HepG2 (cell line): ENCODE data around the gene MMP10. TPM values are rescaled to one million over a fixed set of nuclear protein-coding genes. Genes with fewer than 3 reads are reported as not detected.

ENCODE experiments used
- ATAC-seq: fragments of 200-7000 bp; cut with Tn5 transposase; 3 replicates; pipeline ENCODE4 v1.9.1; 2020; ENCODE audit warnings: mild to moderate bottlenecking, moderate library complexity
- BruUV-seq: library from RNA; stranded (reverse); fragments of 400-500 nt; replicated peaks from 2 replicates; lab custom pipeline; 2021; lab: Mats Ljungman, UMichigan
- CTCF ChIA-PET: fragments of 300-600 bp; formaldehyde crosslinking; extraction: SDS; loops from one replicate; lab custom pipeline; 2021; ENCODE audit warnings: low total read pairs, inconsistent platforms, low intra/inter-chr PET ratio; lab: Yijun Ruan, JAX
- POLR2A ChIA-PET: fragments of 350-600 bp; sonication (Branson Sonifier 250); formaldehyde crosslinking; loops from one replicate; lab custom pipeline; 2020; ENCODE audit warnings: antibody characterized with exemption, inconsistent platforms; lab: Yijun Ruan, JAX
- DNase-seq: peaks from one replicate; pipeline ENCODE4 v3.0.0-alpha.2; 2015; ENCODE audit warnings: low spot score
- FAIRE-seq: peaks from 3 replicates; lab custom pipeline; 2011; peaks lifted over from hg19 to GRCh38; lab: Jason Lieb, UNC
- H2AFZ ChIP-seq: one replicate; pipeline ENCODE4 v1.6.1; 2011; ENCODE audit warnings: low read length, inconsistent platforms
- H3K27ac ChIP-seq: fragments of 300-600 bp; 3 replicates; pipeline ENCODE4 v1.8.0; 2011; ENCODE audit warnings: mixed run types, mild to moderate bottlenecking, mixed read lengths, low read length, inconsistent platforms; ENCODE audit not compliant: insufficient read depth; ENCODE audit errors: extremely low read length
- H3K27me3 ChIP-seq, 2 experiments: fragments of 200-600 bp in 1 of 2; 2 replicates in 1 of 2; 3 replicates in 1 of 2; pipeline versions ENCODE4 v1.6.0 to v1.8.0; 2011; ENCODE audit warnings: low read length in 2 of 2, mild to moderate bottlenecking in 2 of 2, moderate library complexity in 2 of 2, inconsistent platforms in 1 of 2; ENCODE audit not compliant: insufficient read depth in 2 of 2, control insufficient read depth in 1 of 2
- H3K36me3 ChIP-seq, 2 experiments: fragments of 200-600 bp in 1 of 2; replicated peaks in 1 of 2; 2 replicates in 1 of 2; 3 replicates in 1 of 2; pipeline versions ENCODE4 v1.5.1 to v1.8.0; 2011; ENCODE audit warnings: low read length in 2 of 2, inconsistent platforms in 1 of 2; ENCODE audit not compliant: insufficient read depth in 2 of 2, control insufficient read depth in 1 of 2
- H3K4me1 ChIP-seq: 2 replicates; pipeline ENCODE4 v1.5.1; 2012; ENCODE audit warnings: low read length, inconsistent platforms; ENCODE audit not compliant: insufficient read depth
- H3K4me2 ChIP-seq: 2 replicates; pipeline ENCODE4 v1.6.0; 2011; ENCODE audit warnings: low read depth, low read length, inconsistent platforms
- H3K4me3 ChIP-seq, 3 experiments: fragments of 200-600 bp in 1 of 3; sonication (generic), shearing (Covaris generic) in 1 of 3; replicated peaks in 1 of 3; 2 replicates each; pipeline ENCODE4 v1.5.1; 2011 to 2016; ENCODE audit warnings: low read length in 3 of 3, inconsistent platforms in 2 of 3, low read depth in 2 of 3, mild to moderate bottlenecking in 2 of 3, control low read depth in 1 of 3, mixed read lengths in 1 of 3; ENCODE audit not compliant: insufficient read depth in 1 of 3
- H3K79me2 ChIP-seq: one replicate; pipeline ENCODE4 v1.6.1; 2011; ENCODE audit warnings: low read length, inconsistent platforms; ENCODE audit not compliant: insufficient read depth
- H3K9ac ChIP-seq: 2 replicates; pipeline ENCODE4 v1.6.0; 2011; ENCODE audit warnings: mild to moderate bottlenecking, low read depth, low read length, inconsistent platforms; ENCODE audit not compliant: insufficient read depth
- H3K9me3 ChIP-seq: 2 replicates; pipeline ENCODE4 v1.5.1; 2012; ENCODE audit warnings: mild to moderate bottlenecking, low read length
- H4K20me1 ChIP-seq: 2 replicates; pipeline ENCODE4 v1.6.0; 2011; ENCODE audit warnings: inconsistent platforms, mild to moderate bottlenecking, low read length, moderate library complexity; ENCODE audit not compliant: insufficient read depth
- CTCF ChIP-seq: sonication (generic); formaldehyde crosslinking; IDR thresholded peaks from 2 replicates; pipeline ENCODE4 v1.5.0; 2020; ENCODE audit warnings: mild to moderate bottlenecking, missing genetic modification reagents, moderate library complexity
- EED ChIP-seq: sonication (generic); formaldehyde crosslinking; IDR thresholded peaks from 2 replicates; pipeline ENCODE4 v1.5.0; 2020; ENCODE audit warnings: mild to moderate bottlenecking, missing genetic modification reagents
- EP300 ChIP-seq, 3 experiments: sonication (generic) in 1 of 3; formaldehyde crosslinking in 1 of 3; IDR thresholded peaks; 2 replicates each; pipeline versions ENCODE4 v1.5.1 to v1.6.1; 2011 to 2020; ENCODE audit warnings: low read depth in 2 of 3, low read length in 2 of 3, borderline replicate concordance in 1 of 3, improper control_type of control experiment in 1 of 3, mild to moderate bottlenecking in 1 of 3, missing genetic modification reagents in 1 of 3, moderate library complexity in 1 of 3
- FOXK1 ChIP-seq: sonication (generic); formaldehyde crosslinking; IDR thresholded peaks from 2 replicates; pipeline ENCODE4 v1.4.0; 2020; ENCODE audit warnings: low read depth, missing genetic modification reagents, borderline replicate concordance
- MAFF ChIP-seq: IDR thresholded peaks from 2 replicates; pipeline ENCODE4 v1.6.1; 2011; ENCODE audit warnings: low read depth, low read length, improper control_type of control experiment
- MAFK ChIP-seq, 2 experiments: IDR thresholded peaks in 1 of 2; conservative IDR thresholded peaks in 1 of 2; 2 replicates each; pipeline ENCODE4 v1.6.1; 2011; ENCODE audit warnings: improper control_type of control experiment in 2 of 2, low read length in 2 of 2
- SMC3 ChIP-seq: IDR thresholded peaks from 2 replicates; pipeline ENCODE4 v1.6.1; 2011; ENCODE audit warnings: low read length, improper control_type of control experiment
- STAG1 ChIP-seq: sonication (generic); formaldehyde crosslinking; IDR thresholded peaks from 2 replicates; pipeline ENCODE4 v1.4.0; 2020; ENCODE audit warnings: missing genetic modification reagents
- WGBS: methylation state at CpG from one replicate; pipeline ENCODE4 v1.1.6; 2017; ENCODE audit warnings: low lambda C conversion rate; 5-methylcytosine and 5-hydroxymethylcytosine counted together
- in situ Hi-C: cut with HindIII; loops from 2 replicates; pipeline ENCODE4 v1.10.0; 2017; ENCODE audit warnings: low pct_unique_long_range_greater_than_20kb; ENCODE audit not compliant: extremely low pct_ligation_motif_present
- intact Hi-C: fragments of 100-400 bp; cut with micrococcal nuclease; formaldehyde crosslinking; loops from one replicate; pipeline ENCODE4 v1.10.0; 2022; ENCODE audit not compliant: unreplicated experiment
- polyA plus RNA-seq, 8 experiments: library from polyadenylated mRNA; depleted of rRNA in 3 of 8; stranded (reverse) in 7 of 8; unstranded in 1 of 8; fragments of >200 nt; fragmentation: Illumina TruSeq in 4 of 8; extraction: Trizol in 4 of 8; gene quantifications; 2 replicates each; pipeline versions ENCODE4 v1.2.1 to v1.2.3, GENCODE V29; 2011 to 2016; ENCODE audit warnings: low read depth in 4 of 8, missing spikeins in 1 of 8, mixed read lengths in 1 of 8; ENCODE audit not compliant: insufficient read depth in 1 of 8
- total RNA-seq, 5 experiments: library from RNA; depleted of rRNA; stranded (reverse); fragments of >200 nt; fragmentation: Illumina TruSeq; extraction: Trizol; gene quantifications; 2 replicates each; pipeline ENCODE4 v1.2.3, GENCODE V29; 2016; ENCODE audit warnings: low read depth in 1 of 5
- TF ChIP-seq, protein P1 (sequence below): sonication (generic); formaldehyde crosslinking; IDR thresholded peaks from 2 replicates; pipeline ENCODE4 v1.9.0; 2021; ENCODE audit warnings: missing genetic modification reagents, mild to moderate bottlenecking, borderline replicate concordance
- TF ChIP-seq, protein P2 (sequence below): sonication (generic); formaldehyde crosslinking; IDR thresholded peaks from 2 replicates; pipeline ENCODE4 v1.9.0; 2022; ENCODE audit warnings: low read depth, missing genetic modification reagents

Gene MMP10
- total and polyA plus RNA-seq, 2 of the 13 experiments (the other 11 are each of a cell fraction or from before 2014, with no cell fraction given) = 0.03 TPM; not detected in 1

- WGBS = 3% methylated on average over 3 of the region's 3 CpGs
- BruUV-seq = no TSS peak
- no peak for FAIRE-seq
- no peak overlapping the region for H3K4me2 ChIP-seq
- no peaks in the 10 kb centered on the region for H3K4me1 ChIP-seq
- ChIA-PET CTCF (no interaction called here), POLR2A (no interaction called here)
- no peak for ATAC-seq
- H3K4me3 ChIP-seq = no peak overlapping the region
- no peak for DNase-seq
- H3K27me3 ChIP-seq = peaks cover 0 to 4% of the 10 kb centered on the region in 2 experiments; a peak in 1 of 5 replicates
- no peaks in the 10 kb centered on the region for H3K79me2 ChIP-seq
- H2AFZ ChIP-seq = no peak overlapping the region
- H3K9me3 ChIP-seq = no peaks in the 10 kb centered on the region
- H3K27ac ChIP-seq = no peak overlapping the region
- intact Hi-C loops = no loop called here
- no peaks in the 10 kb centered on the region for H3K36me3 ChIP-seq
- TF ChIP-seq FOXK1 (CRISPR knock-in tag) (no peak), MAFK (conservative IDR thresholded peaks at IDR 0.05 in 1 of 2, IDR thresholded peaks at IDR 0.05 in 1 of 2; ENCODE audit: low read length in 2 of 2) (peak in 1 of 2 experiments; percentile 53; a peak in 1 of 4 replicates), MAFF (peak; percentile 25; the same call in 1 of the 2 replicates)
- TF ChIP-seq, protein P1, sequence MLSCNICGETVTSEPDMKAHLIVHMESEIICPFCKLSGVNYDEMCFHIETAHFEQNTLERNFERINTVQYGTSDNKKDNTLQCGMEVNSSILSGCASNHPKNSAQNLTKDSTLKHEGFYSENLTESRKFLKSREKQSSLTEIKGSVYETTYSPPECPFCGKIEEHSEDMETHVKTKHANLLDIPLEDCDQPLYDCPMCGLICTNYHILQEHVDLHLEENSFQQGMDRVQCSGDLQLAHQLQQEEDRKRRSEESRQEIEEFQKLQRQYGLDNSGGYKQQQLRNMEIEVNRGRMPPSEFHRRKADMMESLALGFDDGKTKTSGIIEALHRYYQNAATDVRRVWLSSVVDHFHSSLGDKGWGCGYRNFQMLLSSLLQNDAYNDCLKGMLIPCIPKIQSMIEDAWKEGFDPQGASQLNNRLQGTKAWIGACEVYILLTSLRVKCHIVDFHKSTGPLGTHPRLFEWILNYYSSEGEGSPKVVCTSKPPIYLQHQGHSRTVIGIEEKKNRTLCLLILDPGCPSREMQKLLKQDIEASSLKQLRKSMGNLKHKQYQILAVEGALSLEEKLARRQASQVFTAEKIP (CRISPR knock-in tag) = no peak
- TF ChIP-seq, all 625 proteins: peak for 2
- no peak overlapping the region for H3K9ac ChIP-seq
- no peaks in the 10 kb centered on the region for H4K20me1 ChIP-seq
- in situ Hi-C loops = no loop called here
These were observed 31.8 kb upstream of the MMP10 start for GRCh38 chr11:102812188-102812587.

DNA sequence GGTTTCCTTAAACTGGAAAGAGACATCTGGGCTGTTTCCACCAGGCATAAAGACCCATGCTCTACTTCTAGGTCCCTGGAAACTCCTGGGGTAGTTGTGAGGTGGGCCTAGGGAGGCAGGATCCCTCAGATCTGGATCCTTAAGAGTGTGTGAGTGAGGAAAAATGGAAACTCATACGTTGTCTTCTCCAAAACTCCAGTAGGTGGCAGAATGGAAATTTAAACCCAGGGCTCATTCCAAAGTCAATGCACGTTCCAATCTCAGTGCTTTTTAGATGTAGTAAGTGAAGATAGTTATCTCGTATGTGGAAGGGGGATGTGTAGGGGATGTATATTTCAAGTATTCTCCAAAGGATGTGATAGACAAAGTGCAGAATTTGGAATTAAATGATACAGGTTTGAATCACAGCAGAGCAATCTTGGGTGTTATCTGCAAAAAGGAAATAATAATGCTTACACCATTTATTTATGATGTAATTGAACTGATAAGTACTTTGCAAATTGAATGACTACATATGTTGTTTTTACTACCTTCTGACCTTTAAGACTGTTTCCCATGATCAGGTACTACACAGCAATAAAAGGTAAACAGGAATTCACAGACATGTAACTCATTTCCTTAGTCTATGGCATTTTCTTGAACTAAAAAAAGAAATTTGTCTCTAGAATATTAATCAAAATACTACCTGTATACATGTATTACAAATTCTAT, 30.7 kb upstream of the MMP10 start:
- DNase-seq (peak; percentile 12), FAIRE-seq (peak; percentile 43)
- peak; percentile 35; the same call in 1 of the 2 replicates for TF ChIP-seq SMC3
- TF ChIP-seq EED (CRISPR knock-in tag) = no peak
- peak; percentile 51 for TF ChIP-seq CTCF (CRISPR knock-in tag)
- TF ChIP-seq, protein P2, sequence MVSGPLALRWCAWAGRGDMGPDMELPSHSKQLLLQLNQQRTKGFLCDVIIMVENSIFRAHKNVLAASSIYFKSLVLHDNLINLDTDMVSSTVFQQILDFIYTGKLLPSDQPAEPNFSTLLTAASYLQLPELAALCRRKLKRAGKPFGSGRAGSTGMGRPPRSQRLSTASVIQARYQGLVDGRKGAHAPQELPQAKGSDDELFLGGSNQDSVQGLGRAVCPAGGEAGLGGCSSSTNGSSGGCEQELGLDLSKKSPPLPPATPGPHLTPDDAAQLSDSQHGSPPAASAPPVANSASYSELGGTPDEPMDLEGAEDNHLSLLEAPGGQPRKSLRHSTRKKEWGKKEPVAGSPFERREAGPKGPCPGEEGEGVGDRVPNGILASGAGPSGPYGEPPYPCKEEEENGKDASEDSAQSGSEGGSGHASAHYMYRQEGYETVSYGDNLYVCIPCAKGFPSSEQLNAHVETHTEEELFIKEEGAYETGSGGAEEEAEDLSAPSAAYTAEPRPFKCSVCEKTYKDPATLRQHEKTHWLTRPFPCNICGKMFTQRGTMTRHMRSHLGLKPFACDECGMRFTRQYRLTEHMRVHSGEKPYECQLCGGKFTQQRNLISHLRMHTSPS (CRISPR knock-in tag) = no peak
- TF ChIP-seq STAG1 (CRISPR knock-in tag) = peak; percentile 19; the same call in 1 of the 2 replicates
- no peak for TF ChIP-seq EP300 (IDR thresholded peaks at IDR 0.05; ENCODE audit: low read depth in 2 of 2, low read length in 2 of 2)
- no peak for TF ChIP-seq EP300 (CRISPR knock-in tag; IDR thresholded peaks at IDR 0.05; ENCODE audit: borderline replicate concordance)

More for the DNA sequence above, 30.7 kb upstream of the MMP10 start:
- in situ Hi-C loops (no loop called here), intact Hi-C loops (loop anchor here (1.0 kb wide), 1 partner anchor 130 kb away; no protein-coding TSS in a partner anchor)
- Histone ChIP-seq H3K4me1 (no peaks in the 10 kb centered on the region), H3K4me2 (no peak overlapping the region), H2AFZ (no peak overlapping the region), H3K4me3 (no peak overlapping the region), H4K20me1 (no peaks in the 10 kb centered on the region), H3K9ac (no peak overlapping the region), H3K79me2 (no peaks in the 10 kb centered on the region), H3K9me3 (no peaks in the 10 kb centered on the region), H3K36me3 (no peaks in the 10 kb centered on the region), H3K27ac (no peak overlapping the region), H3K27me3 (peaks cover 0 to 4% of the 10 kb centered on the region in 2 experiments; a peak in 2 of 5 replicates)
- CTCF ChIA-PET = interaction anchor here (1.2 kb wide), 1 partner anchor 130 kb away, joined by 6 read pairs; no protein-coding TSS in a partner anchor
- POLR2A ChIA-PET = no interaction called here
- no TSS peak for BruUV-seq
- 2% methylated on average over 3 of the region's 3 CpGs for WGBS
- ATAC-seq = peak; percentile 68
